ENCODE measurements around the gene C6orf58.

The C6orf58 gene

GRCh38 chr6:127576874-127577273 lies at the start of gene C6orf58:
Gene C6orf58, plus strand, starts transcription at chr6:127577174. Its CDS starts 12 bp downstream, at chr6:127577186.
- H3K4me3 ChIP-seq (ENCODE audit: low read length): no peak within 1 kb of the TSS
- TF ChIP-seq ZNF274 (IDR thresholded peaks at IDR 0.05; ENCODE audit: low read depth, low read length): no peak

- no peak for TF ChIP-seq ZNF274 (IDR thresholded peaks at IDR 0.05; ENCODE audit: low read depth, low read length)
Observed at GRCh38 chr6:127533011-127533410, 44.0 kb upstream of the C6orf58 start.

GRCh38 chr6:127533736-127534135 lies 43.2 kb upstream of the C6orf58 start:
- TF ChIP-seq ZNF274 (IDR thresholded peaks at IDR 0.05; ENCODE audit: low read depth, low read length): no peak
- H3K4me3 ChIP-seq (ENCODE audit: low read length): no peak overlapping the region

More at GRCh38 chr6:127533011-127533410, 44.0 kb upstream of the C6orf58 start:
- no peak overlapping the region for H3K4me3 ChIP-seq (ENCODE audit: low read length)

GRCh38 chr6:127538750-127539264 lies 38.2 kb upstream of the C6orf58 start:
- no peak for TF ChIP-seq ZNF274 (IDR thresholded peaks at IDR 0.05; ENCODE audit: low read depth, low read length)
- no peak overlapping the region for H3K4me3 ChIP-seq (ENCODE audit: low read length)

GRCh38 chr6:127539272-127539671 lies 37.7 kb upstream of the C6orf58 start:
- H3K4me3 ChIP-seq (ENCODE audit: low read length): no peak overlapping the region
- TF ChIP-seq ZNF274 (IDR thresholded peaks at IDR 0.05; ENCODE audit: low read depth, low read length): no peak

GRCh38 chr6:127547215-127547614 lies 29.8 kb upstream of the C6orf58 start:
- TF ChIP-seq ZNF274 (IDR thresholded peaks at IDR 0.05; ENCODE audit: low read depth, low read length): no peak
- no peak overlapping the region for H3K4me3 ChIP-seq (ENCODE audit: low read length)

- TF ChIP-seq ZNF274 (IDR thresholded peaks at IDR 0.05; ENCODE audit: low read depth, low read length): no peak
- H3K4me3 ChIP-seq (ENCODE audit: low read length): no peak overlapping the region
Observed at GRCh38 chr6:127547904-127548649, 28.9 kb upstream of the C6orf58 start.

GRCh38 chr6:127550403-127550802 lies 26.6 kb upstream of the C6orf58 start:
- TF ChIP-seq ZNF274 (IDR thresholded peaks at IDR 0.05; ENCODE audit: low read depth, low read length): no peak
- no peak overlapping the region for H3K4me3 ChIP-seq (ENCODE audit: low read length)

GRCh38 chr6:127554435-127555006 lies 22.5 kb upstream of the C6orf58 start:
- TF ChIP-seq ZNF274 (IDR thresholded peaks at IDR 0.05; ENCODE audit: low read depth, low read length): no peak
- H3K4me3 ChIP-seq (ENCODE audit: low read length): no peak overlapping the region

GRCh38 chr6:127561660-127562059 lies 15.3 kb upstream of the C6orf58 start:
- TF ChIP-seq ZNF274 (IDR thresholded peaks at IDR 0.05; ENCODE audit: low read depth, low read length): no peak
- no peak overlapping the region for H3K4me3 ChIP-seq (ENCODE audit: low read length)

- H3K4me3 ChIP-seq (ENCODE audit: low read length): no peak overlapping the region
- TF ChIP-seq ZNF274 (IDR thresholded peaks at IDR 0.05; ENCODE audit: low read depth, low read length): no peak
Observed at GRCh38 chr6:127564761-127565160, 12.2 kb upstream of the C6orf58 start.

GRCh38 chr6:127566119-127566518 lies 10.9 kb upstream of the C6orf58 start:
- TF ChIP-seq ZNF274 (IDR thresholded peaks at IDR 0.05; ENCODE audit: low read depth, low read length): no peak
- no peak overlapping the region for H3K4me3 ChIP-seq (ENCODE audit: low read length)

- no peak overlapping the region for H3K4me3 ChIP-seq (ENCODE audit: low read length)
- no peak for TF ChIP-seq ZNF274 (IDR thresholded peaks at IDR 0.05; ENCODE audit: low read depth, low read length)
Observed at GRCh38 chr6:127566651-127567050, 10.3 kb upstream of the C6orf58 start.

GRCh38 chr6:127567476-127567875 lies 9.5 kb upstream of the C6orf58 start:
- H3K4me3 ChIP-seq (ENCODE audit: low read length): no peak overlapping the region
- TF ChIP-seq ZNF274 (IDR thresholded peaks at IDR 0.05; ENCODE audit: low read depth, low read length): no peak

GRCh38 chr6:127570739-127571389 lies 6.1 kb upstream of the C6orf58 start:
- TF ChIP-seq ZNF274 (IDR thresholded peaks at IDR 0.05; ENCODE audit: low read depth, low read length): no peak
- no peak overlapping the region for H3K4me3 ChIP-seq (ENCODE audit: low read length)

All from GM08714 (cell line).